GM19397 (cell line): ENCODE results near the gene KITLG.
"Not testable (repeated sequence)": the region's sequence is repeated elsewhere in the genome, so short reads cannot be mapped to it uniquely, and the experiment has no call there.

Experiments used
- ATAC-seq: cut with Tn5 transposase; IDR thresholded peaks from one replicate; pipeline ENCODE4 v1.9.1; 2021; ENCODE audit warnings: mild to moderate bottlenecking, moderate library complexity; ENCODE audit not compliant: unreplicated experiment

The KITLG gene

DNA sequence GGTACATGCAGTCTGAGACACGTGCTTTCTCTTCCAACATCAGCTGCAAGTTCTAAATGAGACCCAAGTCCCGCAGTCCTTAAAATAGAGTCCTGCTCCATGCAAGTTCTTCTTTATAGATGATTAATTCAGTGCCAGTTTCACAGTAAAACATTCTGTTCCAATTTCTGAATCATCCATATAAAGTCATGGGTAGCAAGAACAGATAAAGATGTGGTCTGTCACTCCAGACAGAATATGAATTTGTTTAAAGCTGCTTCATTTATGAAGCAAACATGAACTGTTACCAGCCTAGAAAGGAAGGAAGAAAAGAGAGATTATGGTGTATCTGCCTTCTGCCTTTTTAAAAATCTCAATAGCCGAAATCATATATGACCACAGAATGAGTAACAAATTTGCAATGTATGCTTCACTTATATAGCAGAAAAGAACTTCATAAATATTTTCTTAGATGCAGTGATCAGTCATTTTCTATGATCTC, 83.3 kb downstream of the KITLG start:
- ATAC-seq = no peak

DNA sequence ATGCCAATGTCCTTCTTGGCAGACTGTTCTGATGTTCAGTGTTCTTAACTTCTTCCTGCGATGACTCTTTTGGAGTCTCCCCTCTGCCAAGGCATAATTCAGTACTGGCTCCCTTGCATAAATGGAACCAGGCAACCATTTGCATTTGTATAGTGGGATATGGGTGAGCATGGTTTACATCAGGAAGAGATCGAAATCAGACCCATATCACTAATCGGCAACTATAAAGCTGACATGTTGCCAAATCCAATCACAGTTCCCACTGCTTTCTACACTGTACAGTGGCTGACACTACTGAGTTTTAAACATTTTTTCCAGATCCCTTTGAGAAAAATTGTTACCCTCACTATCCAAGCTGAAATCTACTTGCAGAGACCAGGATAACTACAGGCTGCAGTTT, 83.8 kb downstream of the KITLG start:
- ATAC-seq = no peak

DNA sequence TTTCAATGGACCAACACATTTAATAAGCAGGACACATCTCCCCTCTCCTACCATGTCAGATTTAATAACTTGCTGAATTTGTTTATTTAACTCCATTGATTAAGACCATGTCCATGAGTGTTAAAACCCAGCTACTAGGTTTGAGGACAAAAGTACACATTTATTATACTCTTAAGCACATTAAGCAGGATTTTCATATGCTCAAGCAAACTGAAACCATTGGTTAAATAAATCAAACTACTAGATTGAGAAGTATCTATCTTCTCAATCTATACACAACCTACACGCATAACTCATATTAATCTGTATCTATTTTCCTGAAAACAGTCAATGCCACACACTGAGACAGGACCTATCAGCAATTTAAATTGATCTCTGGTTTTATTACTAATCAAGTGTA, 85.2 kb downstream of the KITLG start:
- no peak for ATAC-seq

DNA sequence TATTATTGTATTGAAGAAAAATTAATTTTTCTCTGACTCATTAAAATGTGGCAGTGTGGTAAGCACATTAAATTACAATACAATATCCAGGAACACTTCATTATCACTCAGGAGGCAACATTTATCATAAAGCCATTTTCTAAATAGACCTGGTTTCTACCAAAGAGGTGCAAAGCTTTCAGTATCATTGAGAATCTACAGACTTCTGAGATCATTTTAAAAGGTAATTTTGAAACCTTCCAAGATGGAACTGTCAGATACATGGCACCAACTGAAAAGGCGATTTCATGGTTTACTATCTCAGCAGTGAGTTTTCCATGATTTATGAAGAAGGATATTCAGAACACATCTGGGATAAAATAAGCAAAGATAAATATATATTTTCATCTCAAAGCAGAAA, 85.8 kb downstream of the KITLG start:
- no peak for ATAC-seq

DNA sequence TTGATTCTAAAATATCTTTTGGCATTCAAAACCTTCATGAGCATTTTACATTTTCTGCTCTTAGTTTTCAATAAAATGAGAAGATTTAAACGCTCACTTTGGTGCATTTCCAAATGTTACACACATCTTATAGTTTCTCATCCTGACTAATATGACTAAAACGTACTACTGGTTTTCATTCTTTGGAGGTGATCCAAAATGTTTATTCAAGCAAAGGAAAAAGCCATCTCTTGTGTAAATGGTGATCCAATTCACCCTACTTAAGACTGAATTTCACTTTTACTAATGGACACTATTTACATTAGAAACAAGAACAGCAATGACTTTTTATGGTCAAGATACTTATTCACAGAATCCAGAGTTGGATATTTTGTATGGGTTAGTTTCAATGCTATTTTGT, 86.6 kb downstream of the KITLG start:
- ATAC-seq = no peak

DNA sequence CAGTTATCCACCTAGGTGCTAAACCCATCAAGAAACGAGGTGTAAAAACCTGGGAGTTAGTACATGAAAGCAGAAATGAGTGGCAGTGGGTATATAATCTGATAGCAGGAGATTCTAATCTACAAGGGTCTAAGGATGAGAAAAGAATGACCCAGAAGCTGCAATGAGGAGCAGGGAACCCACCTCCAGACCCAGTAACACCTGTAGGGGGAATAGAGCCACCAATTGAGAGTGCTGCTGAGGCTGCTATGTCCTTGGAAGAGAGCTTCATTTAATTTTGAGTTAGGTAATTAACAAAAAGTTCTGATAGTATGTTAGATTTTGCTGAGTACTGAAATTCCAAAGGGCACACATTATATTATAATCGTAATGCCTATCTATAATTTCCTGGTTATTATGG, 89.8 kb downstream of the KITLG start:
- ATAC-seq = no peak

DNA sequence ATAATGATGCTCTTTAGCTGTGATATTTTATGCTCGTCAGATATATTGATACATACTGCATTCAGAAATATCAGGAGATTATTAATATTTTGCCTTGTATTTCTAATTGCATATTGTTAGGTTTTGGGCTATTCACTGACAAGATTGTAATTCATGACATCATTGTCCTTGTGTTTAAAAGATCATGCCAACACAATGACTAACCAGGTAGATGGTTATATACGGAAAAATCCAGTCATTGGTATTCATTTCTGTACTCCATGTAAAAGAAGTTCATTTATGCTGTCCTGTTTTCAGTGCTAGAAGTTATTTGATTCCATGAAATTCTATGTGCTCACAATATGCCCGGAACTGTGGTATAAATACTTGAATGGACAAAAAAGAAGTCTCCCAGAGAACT, 107.5 kb downstream of the KITLG start:
- ATAC-seq = no peak

DNA sequence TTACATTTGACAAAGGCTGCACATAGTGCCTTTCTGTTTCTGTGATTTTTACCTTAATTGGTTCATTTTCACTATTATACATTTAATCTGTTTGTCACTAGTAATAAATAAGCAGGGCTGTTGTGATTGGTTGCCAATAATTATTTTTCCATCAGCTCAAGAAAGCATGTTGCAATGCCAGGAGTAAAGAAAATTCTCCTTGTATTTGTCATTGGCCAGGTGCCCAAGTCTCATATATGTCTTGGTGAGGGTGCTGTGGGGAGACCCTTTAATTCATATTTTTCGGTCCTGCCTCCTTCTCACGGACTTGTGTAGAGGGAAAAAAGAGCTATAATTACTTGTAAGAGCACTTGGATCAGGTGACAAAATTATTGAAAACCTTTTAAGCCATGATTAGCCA, 108.0 kb downstream of the KITLG start:
- no peak for ATAC-seq

DNA sequence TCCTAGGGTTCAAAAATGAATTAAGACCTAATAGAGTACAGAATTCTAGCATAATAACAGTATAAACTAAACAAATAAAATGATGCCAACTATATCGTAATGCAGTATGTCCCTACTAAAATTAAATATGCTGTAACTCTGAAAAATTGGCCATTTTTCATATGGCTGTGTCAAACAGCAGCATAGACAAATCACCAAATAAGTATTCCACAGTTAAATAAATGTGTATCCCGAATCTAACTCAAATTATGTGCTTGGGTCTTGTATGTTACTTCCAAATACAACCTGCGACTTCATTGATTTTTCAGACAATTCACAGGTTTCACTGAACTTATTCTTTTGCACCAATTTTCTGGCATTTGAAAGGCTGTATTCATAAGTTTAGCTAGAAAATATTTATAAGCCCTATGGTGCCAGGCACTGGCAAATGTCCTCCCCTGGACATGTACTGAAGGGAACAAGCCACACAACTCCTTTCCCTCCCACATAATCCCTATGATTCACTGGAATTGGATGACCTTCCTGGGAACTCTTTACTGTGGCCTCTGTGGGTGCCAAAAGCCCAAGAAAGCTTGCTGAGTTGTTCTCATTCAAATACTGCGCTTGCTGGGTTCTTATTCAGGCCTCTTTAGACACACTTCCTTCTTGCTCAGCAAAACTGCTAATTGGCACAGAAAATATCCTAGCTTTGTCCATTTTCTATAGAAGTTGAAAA, 108.8 kb downstream of the KITLG start:
- ATAC-seq = no peak

DNA sequence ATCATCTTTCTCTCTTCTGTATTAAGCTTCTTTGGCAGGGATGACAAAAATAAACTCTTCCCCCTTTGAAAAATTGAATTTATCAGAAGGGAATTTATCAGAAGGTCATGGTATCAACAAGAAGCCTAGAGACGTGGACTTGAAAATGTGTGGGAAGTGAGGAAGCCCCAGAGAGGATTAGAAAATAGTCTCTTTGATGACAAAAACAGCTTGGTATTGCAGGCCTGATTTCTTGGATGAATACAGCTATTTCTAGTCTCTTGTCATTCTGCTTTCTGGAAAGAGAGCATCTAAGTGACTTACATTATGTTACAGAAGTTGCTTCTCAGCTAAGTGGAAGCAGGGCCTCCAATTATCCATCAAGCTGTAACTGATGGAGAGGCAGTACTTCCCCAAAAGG, 111.1 kb downstream of the KITLG start:
- no peak for ATAC-seq

DNA sequence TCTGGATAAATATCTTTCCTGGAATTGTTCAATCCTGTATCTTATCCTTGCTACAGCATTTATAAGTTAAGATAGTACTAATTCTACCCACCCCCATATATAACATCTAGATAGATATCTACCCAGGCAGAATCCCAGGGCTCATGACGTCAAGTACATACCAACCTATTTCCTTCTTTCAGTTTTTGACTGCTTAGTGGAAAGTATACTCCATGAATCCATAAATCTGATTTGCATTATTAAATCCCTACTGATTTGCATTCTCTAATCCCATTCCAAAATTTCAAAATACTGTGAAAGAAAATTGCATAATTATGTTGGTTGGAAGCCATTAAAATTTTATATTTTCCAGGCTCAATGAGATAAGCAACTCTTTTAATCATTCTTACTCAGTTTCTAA, 111.7 kb downstream of the KITLG start:
- ATAC-seq = no peak

DNA sequence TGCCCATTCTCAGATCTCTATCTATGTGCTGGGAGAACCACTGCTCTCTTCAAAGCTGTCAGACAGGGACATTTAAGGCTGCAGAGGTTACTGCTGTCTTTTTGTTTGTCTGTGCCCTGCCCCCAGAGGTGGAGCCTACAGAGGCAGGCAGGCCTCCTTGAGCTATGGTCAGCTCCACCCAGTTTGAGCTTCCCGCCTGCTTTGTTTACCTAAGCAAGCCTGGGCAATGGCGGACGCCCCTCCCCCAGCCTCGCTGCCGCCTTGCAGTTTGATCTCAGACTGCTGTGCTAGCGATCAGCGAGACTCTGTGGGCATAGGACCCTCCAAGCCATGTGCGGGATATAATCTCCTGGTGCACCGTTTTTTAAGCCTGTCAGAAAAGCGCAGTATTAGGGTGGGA, 113.6 kb downstream of the KITLG start:
- ATAC-seq = not testable (repeated sequence)

DNA sequence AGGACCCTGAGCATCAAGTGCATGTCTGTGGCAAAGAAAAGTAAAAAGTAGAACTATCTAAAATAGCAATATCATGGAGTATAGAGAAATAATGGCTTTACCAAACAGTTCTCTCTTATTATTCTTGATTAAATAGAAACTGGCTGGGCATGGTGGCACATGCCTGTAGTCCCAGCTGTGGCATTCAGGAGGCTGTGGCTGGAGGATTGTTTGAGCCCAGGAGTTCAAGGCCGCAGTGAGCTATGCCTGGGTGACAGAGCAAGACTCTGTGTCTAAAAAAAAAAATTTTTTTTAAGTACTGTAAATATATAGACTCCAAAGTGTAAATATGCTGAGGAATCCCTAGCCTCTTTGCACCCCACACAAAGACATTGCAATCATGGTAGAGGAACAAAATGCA, 121.9 kb downstream of the KITLG start:
- no peak for ATAC-seq

DNA sequence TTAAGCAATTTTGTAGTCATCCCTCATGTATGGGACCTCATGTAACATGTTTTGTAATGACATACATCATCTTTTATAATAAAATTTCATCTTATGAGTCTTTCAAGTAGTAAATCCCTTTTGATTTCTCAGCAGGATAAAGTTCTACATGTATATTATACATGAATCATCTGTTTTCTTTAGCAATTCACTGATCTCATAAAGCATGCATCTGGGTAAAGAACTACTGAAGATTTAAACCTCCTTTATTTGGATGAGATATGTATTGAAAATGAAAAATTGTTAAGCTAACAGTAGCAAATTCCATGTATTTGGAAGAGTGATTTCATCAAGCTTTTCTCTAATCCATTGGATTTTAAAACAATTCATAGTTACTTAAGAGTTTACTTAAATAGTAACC, 126.9 kb downstream of the KITLG start:
- ATAC-seq = no peak

DNA sequence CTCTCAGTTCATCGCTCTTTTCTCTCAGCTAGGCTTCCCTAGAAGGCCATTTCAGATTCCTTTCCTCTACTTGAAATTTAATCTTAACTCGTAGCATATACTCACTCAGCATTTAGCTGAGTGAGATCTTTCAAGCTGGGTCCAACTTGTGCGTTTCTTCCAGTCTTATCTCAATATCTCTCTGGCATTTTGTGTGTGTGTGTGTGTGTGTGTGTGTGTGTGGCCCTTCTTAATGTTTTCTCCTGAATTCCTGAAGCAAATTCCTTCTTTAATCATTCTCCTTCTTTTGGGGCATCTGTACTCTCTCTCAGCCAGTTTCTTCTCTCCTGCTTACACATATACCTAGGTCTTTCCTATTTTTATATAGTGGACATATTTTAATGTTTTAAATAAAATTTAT, 129.1 kb downstream of the KITLG start:
- ATAC-seq = no peak

DNA sequence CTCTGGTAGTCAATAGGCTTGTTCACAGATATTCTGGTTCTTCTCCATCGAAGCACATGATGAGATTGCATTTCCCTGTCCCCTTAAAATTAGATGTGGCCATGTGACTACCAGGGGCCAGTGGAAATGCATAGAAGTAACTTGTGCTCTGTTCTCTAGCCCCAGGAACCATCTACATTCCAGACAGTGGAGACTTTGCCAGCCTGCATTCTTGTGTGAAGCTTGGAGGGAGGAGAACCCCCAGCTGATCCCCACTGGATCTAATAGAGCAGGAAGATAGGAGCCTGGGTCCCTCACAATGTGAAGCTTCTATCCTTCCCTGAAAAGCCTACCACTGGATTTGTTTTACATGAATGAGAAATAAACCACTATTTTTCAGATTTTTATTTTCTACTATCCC, 130.1 kb downstream of the KITLG start:
- ATAC-seq = no peak

DNA sequence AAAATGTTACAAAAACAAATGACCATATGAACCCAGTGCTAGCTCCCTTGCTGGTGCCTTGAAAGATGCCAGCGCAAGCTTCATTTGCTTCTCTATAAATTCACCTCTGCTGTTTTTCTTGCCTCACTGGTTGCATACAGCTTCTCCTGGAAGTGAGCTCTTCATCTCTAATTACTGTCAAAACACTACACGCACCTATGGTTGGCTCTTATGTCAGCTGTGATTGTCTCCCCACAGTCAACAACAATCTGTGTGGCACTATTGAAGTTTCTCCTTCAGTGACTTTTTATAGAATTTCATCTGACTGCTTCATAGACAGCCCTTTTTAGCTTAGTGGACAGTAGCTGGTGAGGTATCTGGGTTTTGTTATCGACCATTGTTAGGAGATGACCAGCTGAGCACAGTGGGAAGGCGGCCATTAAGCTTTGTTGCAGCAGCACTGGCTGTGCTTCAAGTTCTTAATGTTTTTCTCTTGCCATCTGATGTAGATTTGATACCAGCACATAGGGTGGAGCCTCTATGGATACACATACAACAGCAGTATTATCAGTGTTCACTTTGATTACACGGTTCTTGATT, 131.8 kb downstream of the KITLG start:
- no peak for ATAC-seq

DNA sequence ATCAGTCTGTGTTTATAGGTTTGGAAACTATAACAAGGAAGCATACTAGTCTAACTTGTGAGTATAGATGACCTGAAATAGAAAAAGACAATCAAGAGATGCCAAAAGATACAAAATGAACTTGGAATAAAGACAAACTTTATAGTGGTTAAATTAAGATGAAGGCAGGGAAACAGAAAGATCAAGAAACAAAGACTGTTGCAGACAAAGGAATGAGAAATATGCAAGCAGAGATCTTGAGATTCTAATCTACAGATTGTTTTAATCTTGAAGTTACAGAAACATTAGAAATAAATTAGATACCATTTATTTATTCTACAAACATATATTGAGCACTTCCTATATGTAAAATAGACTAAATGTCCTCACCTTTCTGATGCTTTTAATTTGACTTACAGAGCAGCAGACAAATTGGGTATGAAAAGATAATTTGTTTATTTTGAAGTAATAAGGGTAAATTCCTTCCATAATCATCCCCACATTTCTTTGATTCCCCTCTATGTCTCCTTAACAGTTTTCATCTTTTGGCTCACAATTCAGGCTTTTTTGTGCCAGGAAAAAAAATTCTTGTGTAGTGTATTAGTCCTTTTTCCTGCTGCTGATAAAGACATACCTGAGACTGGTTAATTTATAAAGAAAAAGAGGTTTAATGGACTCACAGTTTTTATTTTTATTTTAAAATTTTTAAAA, 134.4 kb downstream of the KITLG start:
- ATAC-seq = no peak

DNA sequence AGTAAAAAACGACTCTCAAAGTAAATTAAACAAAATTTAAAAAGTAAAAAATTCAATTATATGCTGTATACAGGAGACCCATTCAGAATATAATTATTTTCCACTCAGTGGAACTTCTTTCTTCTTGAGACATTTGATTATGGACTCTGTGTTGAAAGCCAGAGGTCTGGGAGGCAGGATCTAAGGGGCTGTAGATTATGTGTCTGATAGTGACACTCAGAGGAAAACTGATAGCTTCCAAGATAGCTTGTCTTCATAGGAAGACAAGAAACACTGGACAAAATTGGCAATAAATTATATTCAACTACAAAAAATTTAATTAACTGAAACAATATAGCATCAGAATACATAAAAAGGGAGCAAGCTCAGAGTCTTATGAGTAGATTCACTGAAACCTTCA, 135.8 kb downstream of the KITLG start:
- ATAC-seq = no peak
